GM19023 (cell line): ENCODE results near the gene SH3PXD2A.

Source experiments
- ATAC-seq: cut with Tn5 transposase; IDR thresholded peaks from one replicate; pipeline ENCODE4 v1.9.1; 2021; ENCODE audit warnings: mild to moderate bottlenecking, moderate library complexity; ENCODE audit not compliant: unreplicated experiment

The SH3PXD2A gene

GRCh38 chr10:103712146-103712545, 143.2 kb downstream of the SH3PXD2A start:
- no peak for ATAC-seq

- ATAC-seq: no peak
These were observed 143.9 kb downstream of the SH3PXD2A start for GRCh38 chr10:103711351-103711994.

- no peak for ATAC-seq
These were observed 144.9 kb downstream of the SH3PXD2A start for GRCh38 chr10:103710490-103710889.

- ATAC-seq: no peak
These were observed 145.9 kb downstream of the SH3PXD2A start for GRCh38 chr10:103709341-103709920.

GRCh38 chr10:103708627-103709288, 146.6 kb downstream of the SH3PXD2A start:
- no peak for ATAC-seq

- ATAC-seq: no peak
These were observed 147.3 kb downstream of the SH3PXD2A start for GRCh38 chr10:103707956-103708626.

- no peak for ATAC-seq
These were observed 148.6 kb downstream of the SH3PXD2A start for GRCh38 chr10:103706762-103707161.

- no peak for ATAC-seq
These were observed 149.3 kb downstream of the SH3PXD2A start for GRCh38 chr10:103706047-103706446.

- ATAC-seq: no peak
These were observed 151.1 kb downstream of the SH3PXD2A start for GRCh38 chr10:103703941-103704919.

GRCh38 chr10:103701380-103702222, 153.8 kb downstream of the SH3PXD2A start:
- ATAC-seq: no peak

GRCh38 chr10:103700436-103700715, 155.0 kb downstream of the SH3PXD2A start:
- ATAC-seq: no peak

GRCh38 chr10:103699611-103700435, 155.6 kb downstream of the SH3PXD2A start:
- no peak for ATAC-seq

GRCh38 chr10:103698266-103698665, 157.1 kb downstream of the SH3PXD2A start:
- ATAC-seq: no peak

GRCh38 chr10:103697787-103698186, 157.6 kb downstream of the SH3PXD2A start:
- ATAC-seq: no peak

- ATAC-seq: peak; percentile 32
These were observed 158.8 kb downstream of the SH3PXD2A start for GRCh38 chr10:103696411-103697145.

GRCh38 chr10:103696094-103696410, 159.3 kb downstream of the SH3PXD2A start:
- no peak for ATAC-seq

- ATAC-seq: no peak
These were observed 159.8 kb downstream of the SH3PXD2A start for GRCh38 chr10:103695584-103696005.

GRCh38 chr10:103693812-103694205, 161.6 kb downstream of the SH3PXD2A start:
- no peak for ATAC-seq
